AG09309 (cell line): ENCODE measurements around the gene PRSS36.
"Not testable (repeated sequence)": the region's sequence is repeated elsewhere in the genome, so short reads cannot be mapped to it uniquely, and the experiment has no call there.

Experiments used
- DNase-seq: peaks from one replicate; pipeline ENCODE4 v3.0.0-alpha.2; 2010; ENCODE audit warnings: low read depth
- H3K4me3 ChIP-seq: 2 replicates; pipeline ENCODE4 v1.5.1; 2011; ENCODE audit warnings: mild to moderate bottlenecking, low read depth, low read length, moderate library complexity; ENCODE audit not compliant: control insufficient read depth
- CTCF ChIP-seq: IDR thresholded peaks from 2 replicates; pipeline ENCODE4 v1.5.1; 2011; ENCODE audit warnings: mild to moderate bottlenecking, low read depth, low read length, inconsistent platforms; ENCODE audit not compliant: insufficient read depth, control insufficient read depth; ENCODE audit errors: missing control alignments

Gene PRSS36

GRCh38 chr16:31107465-31107867 is 42.4 kb downstream of the PRSS36 start:
- no peak for TF ChIP-seq CTCF
- no peak for DNase-seq
- no peak overlapping the region for H3K4me3 ChIP-seq

- TF ChIP-seq CTCF = no peak
- no peak overlapping the region for H3K4me3 ChIP-seq
- DNase-seq = no peak
Measured at GRCh38 chr16:31106509-31107464, 43.1 kb downstream of the PRSS36 start.

- H3K4me3 ChIP-seq = no peak overlapping the region
- peak; percentile 86 for TF ChIP-seq CTCF
- no peak for DNase-seq
Measured at GRCh38 chr16:31105677-31106213, 44.1 kb downstream of the PRSS36 start.

GRCh38 chr16:31100876-31101641 is 48.8 kb downstream of the PRSS36 start:
- DNase-seq, H3K4me3 ChIP-seq: not testable (repeated sequence)

- no peak overlapping the region for H3K4me3 ChIP-seq
- no peak for DNase-seq
- TF ChIP-seq CTCF = no peak
Measured at GRCh38 chr16:31099860-31100638, 49.8 kb downstream of the PRSS36 start.

GRCh38 chr16:31094424-31095120 is 55.3 kb downstream of the PRSS36 start, which contains the start of gene VKORC1:
Gene VKORC1 (minus strand): TSS chr16:31094797. CDS start chr16:31094729, 68 bp downstream.
- TF ChIP-seq CTCF = no peak
- peak within 1 kb of the TSS; percentile 97 for H3K4me3 ChIP-seq
- peak; percentile 89 for DNase-seq
